Parathyroid adenoma (tissue), 2 donors: ENCODE measurements around the gene NMT2.

Experiments
- H2AFZ ChIP-seq: fragments of 300-600 bp; sonication (generic); one replicate; pipeline ENCODE4 v1.7.0; 2017; ENCODE audit warnings: antibody characterized with exemption, mild to moderate bottlenecking
- H3K27ac ChIP-seq: fragments of 300-600 bp; sonication (generic); one replicate; pipeline ENCODE4 v1.7.0; 2017
- H3K27me3 ChIP-seq: fragments of 300-600 bp; sonication (generic); one replicate; pipeline ENCODE4 v1.7.0; 2017; ENCODE audit warnings: low read length; ENCODE audit not compliant: control insufficient read depth, insufficient read depth
- H3K36me3 ChIP-seq: fragments of 300-600 bp; sonication (generic); one replicate; pipeline ENCODE4 v1.7.0; 2017; ENCODE audit warnings: low read length; ENCODE audit not compliant: control insufficient read depth, insufficient read depth
- H3K4me1 ChIP-seq: fragments of 300-600 bp; sonication (generic); one replicate; pipeline ENCODE4 v1.7.0; 2017; ENCODE audit warnings: control low read depth
- H3K4me2 ChIP-seq: fragments of 300-600 bp; sonication (generic); one replicate; pipeline ENCODE4 v1.7.0; 2017; ENCODE audit warnings: low read length
- H3K4me3 ChIP-seq: fragments of 300-600 bp; sonication (generic); one replicate; pipeline ENCODE4 v1.7.0; 2017; ENCODE audit warnings: low read depth, low read length
- H3K79me2 ChIP-seq: fragments of 300-600 bp; sonication (generic); one replicate; pipeline ENCODE4 v1.7.0; 2017; ENCODE audit warnings: control low read depth
- H3K9ac ChIP-seq: fragments of 300-600 bp; sonication (generic); one replicate; pipeline ENCODE4 v1.7.0; 2017; ENCODE audit warnings: mild to moderate bottlenecking
- H3K9me3 ChIP-seq: fragments of 300-600 bp; sonication (generic); one replicate; pipeline ENCODE4 v1.7.0; 2017; ENCODE audit warnings: low read length; ENCODE audit not compliant: control insufficient read depth
- TF ChIP-seq, protein P1 (sequence below): fragments of 300-600 bp; sonication (generic); IDR thresholded peaks from one replicate; pipeline ENCODE4 v1.7.0; 2017; ENCODE audit warnings: antibody characterized with exemption, mild to moderate bottlenecking
- donor health status: primary hyperparathyroidism.

Gene NMT2

DNA sequence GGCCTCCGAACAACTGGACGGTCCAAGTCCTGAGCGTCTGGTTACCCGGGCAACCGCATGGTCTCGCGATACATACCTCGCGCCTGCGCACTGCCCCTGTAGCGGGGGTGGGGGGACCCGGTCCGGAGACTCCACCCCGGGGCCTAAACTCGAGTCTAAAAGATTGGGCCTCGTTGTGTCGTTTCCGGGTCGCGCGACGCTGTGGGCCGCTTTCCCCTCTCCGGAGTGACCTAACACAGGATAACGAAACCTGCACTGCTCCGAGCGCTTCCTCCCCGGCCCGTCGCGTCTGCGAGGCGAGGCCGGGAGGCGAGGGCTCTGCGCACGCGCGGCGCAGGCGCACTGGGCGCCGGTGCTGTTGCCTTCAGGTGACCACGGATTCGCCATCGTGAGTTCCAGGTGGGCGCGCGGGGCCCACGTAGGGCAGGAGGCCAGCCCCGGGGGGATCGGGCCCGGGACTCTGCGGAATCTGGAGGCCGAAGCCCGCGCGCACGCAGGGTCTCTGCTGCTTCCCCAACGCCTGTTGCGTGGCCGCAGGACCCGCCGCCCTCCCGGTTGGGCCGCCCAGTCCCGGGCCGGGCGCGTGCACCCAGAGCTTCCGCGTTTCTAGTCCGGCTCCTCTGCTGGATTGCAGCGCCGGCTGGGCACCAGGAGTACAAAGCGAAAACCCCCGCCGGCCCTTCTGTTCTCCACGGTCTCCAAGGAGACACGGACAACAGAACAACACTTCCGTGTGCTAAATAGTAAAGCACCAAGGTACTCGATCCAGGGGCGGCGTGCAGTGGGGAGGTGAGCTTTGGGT lies 71.3 kb downstream of the NMT2 start, which contains the start of gene RPP38:
TSS of gene RPP38 (plus strand) at position 345 of the 802 bp plus-strand sequence. CDS start 5,960 bp downstream, outside the sequence.
- Histone ChIP-seq H3K9ac (peak within 1 kb of the TSS; percentile 94), H3K9me3 (no peaks in the 10 kb centered on the region), H2AFZ (peak within 1 kb of the TSS; percentile 96), H3K4me3 (peak within 1 kb of the TSS; percentile 96), H3K79me2 (peaks cover 20% of the 10 kb centered on the region), H3K27ac (peak within 1 kb of the TSS; percentile 99), H3K4me1 (peaks cover 3% of the 10 kb centered on the region), H3K36me3 (no peaks in the 10 kb centered on the region), H3K4me2 (peak within 1 kb of the TSS; percentile 100), H3K27me3 (no peaks in the 10 kb centered on the region)
- TF ChIP-seq, protein P1, sequence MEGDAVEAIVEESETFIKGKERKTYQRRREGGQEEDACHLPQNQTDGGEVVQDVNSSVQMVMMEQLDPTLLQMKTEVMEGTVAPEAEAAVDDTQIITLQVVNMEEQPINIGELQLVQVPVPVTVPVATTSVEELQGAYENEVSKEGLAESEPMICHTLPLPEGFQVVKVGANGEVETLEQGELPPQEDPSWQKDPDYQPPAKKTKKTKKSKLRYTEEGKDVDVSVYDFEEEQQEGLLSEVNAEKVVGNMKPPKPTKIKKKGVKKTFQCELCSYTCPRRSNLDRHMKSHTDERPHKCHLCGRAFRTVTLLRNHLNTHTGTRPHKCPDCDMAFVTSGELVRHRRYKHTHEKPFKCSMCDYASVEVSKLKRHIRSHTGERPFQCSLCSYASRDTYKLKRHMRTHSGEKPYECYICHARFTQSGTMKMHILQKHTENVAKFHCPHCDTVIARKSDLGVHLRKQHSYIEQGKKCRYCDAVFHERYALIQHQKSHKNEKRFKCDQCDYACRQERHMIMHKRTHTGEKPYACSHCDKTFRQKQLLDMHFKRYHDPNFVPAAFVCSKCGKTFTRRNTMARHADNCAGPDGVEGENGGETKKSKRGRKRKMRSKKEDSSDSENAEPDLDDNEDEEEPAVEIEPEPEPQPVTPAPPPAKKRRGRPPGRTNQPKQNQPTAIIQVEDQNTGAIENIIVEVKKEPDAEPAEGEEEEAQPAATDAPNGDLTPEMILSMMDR = no peak

DNA sequence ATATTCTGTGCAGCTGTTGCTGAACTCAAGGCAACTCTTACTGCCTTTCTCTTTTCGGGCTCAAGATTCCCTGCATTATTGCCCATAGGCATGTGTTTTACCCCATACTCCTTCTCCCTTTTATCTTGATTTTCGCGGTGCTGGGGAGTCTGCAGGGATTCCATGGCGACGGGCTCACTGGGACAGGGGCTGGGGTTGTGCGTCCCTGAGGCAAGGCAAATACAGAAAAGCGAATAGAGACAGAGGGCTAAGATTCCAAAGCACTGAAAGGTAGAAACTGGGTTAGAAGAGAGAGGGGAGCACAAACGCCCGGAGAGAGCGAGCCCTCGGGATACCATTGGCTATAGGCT lies 71.9 kb downstream of the NMT2 start:
- Histone ChIP-seq H3K9ac (no peak overlapping the region), H2AFZ (peak overlapping the region; percentile 96)
- TF ChIP-seq, protein P1 = no peak

DNA sequence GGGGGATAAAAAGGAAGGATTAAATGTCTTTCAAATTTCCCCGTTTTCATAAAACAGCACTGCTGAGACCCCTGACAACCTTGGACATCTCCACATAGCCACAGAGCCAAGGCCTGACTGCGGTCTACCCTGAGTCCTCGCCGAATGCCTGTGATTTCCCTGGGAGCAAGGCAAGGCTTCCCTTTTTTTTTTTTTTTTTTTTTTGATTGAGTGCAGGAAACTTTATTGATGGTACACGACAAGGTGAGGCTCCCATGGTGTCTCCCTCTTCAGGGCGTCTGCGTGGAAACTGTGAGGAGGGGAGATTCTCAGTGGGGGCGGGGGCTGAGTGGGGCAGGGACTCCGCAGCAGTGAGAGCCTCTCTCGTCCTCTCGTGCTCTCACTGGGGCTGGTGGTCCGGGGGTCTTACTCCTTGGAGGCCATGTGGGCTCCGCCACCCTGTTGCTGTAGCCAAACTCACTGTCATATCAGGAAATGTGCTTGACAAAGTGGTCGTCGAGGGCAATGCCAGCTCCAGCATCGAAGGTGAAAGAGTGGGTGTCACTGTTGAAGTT lies 75.6 kb downstream of the NMT2 start:
- Histone ChIP-seq H3K27me3 (no peaks in the 10 kb centered on the region), H3K36me3 (no peaks in the 10 kb centered on the region), H3K9ac (no peak overlapping the region), H3K4me1 (peaks cover 4% of the 10 kb centered on the region), H3K27ac (no peak overlapping the region), H3K4me3 (no peak overlapping the region), H3K9me3 (no peaks in the 10 kb centered on the region), H2AFZ (no peak overlapping the region), H3K4me2 (no peak overlapping the region), H3K79me2 (peaks cover 1% of the 10 kb centered on the region)
- TF ChIP-seq, protein P1 = no peak

More for the DNA sequence above, 71.9 kb downstream of the NMT2 start:
- H3K27me3 ChIP-seq = no peaks in the 10 kb centered on the region
- peak overlapping the region; percentile 96 for H3K4me3 ChIP-seq
- peak overlapping the region; percentile 100 for H3K4me2 ChIP-seq
- H3K4me1 ChIP-seq = peaks cover 3% of the 10 kb centered on the region
- no peaks in the 10 kb centered on the region for H3K36me3 ChIP-seq
- H3K9me3 ChIP-seq = no peaks in the 10 kb centered on the region
- H3K27ac ChIP-seq = peak overlapping the region; percentile 99
- peaks cover 20% of the 10 kb centered on the region for H3K79me2 ChIP-seq

DNA sequence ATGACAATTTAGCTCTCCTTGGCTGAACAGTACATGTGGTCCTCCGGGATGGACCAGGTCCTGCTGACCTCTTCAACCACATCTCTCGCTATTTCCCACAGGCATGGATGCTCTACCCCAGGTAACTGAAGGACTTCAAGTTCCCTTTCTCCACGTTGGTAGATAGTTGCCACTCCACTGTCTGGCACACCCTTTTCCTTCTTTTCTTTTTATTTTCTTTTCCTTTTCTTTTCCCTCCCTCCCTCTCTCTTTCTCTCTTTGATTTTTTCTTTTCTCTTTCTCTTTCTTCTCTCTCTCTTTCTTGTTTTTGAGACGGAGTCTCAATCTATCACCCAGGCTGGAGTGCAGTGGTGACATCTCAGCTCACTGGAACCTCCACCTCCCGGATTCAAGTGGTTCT lies 77.1 kb downstream of the NMT2 start:
- Histone ChIP-seq H3K9ac (no peak overlapping the region), H3K27me3 (no peaks in the 10 kb centered on the region), H3K4me3 (no peak overlapping the region), H3K4me2 (no peak overlapping the region), H3K4me1 (peaks cover 4% of the 10 kb centered on the region), H3K9me3 (no peaks in the 10 kb centered on the region), H3K79me2 (no peaks in the 10 kb centered on the region), H3K36me3 (no peaks in the 10 kb centered on the region), H2AFZ (no peak overlapping the region), H3K27ac (no peak overlapping the region)
- TF ChIP-seq, protein P1 = no peak
